HepG2 (cell line): Measurements from ENCODE around the gene FRAS1. TPM values are rescaled to one million over a fixed set of nuclear protein-coding genes. Genes with fewer than 3 reads are reported as not detected.

Experiments
- ATAC-seq: fragments of 200-7000 bp; cut with Tn5 transposase; 3 replicates; pipeline ENCODE4 v1.9.1; 2020; ENCODE audit warnings: mild to moderate bottlenecking, moderate library complexity
- BruUV-seq: library from RNA; stranded (reverse); fragments of 400-500 nt; replicated peaks from 2 replicates; lab custom pipeline; 2021; lab: Mats Ljungman, UMichigan
- CTCF ChIA-PET: fragments of 300-600 bp; formaldehyde crosslinking; extraction: SDS; loops from one replicate; lab custom pipeline; 2021; ENCODE audit warnings: low total read pairs, inconsistent platforms, low intra/inter-chr PET ratio; lab: Yijun Ruan, JAX
- POLR2A ChIA-PET: fragments of 350-600 bp; sonication (Branson Sonifier 250); formaldehyde crosslinking; loops from one replicate; lab custom pipeline; 2020; ENCODE audit warnings: antibody characterized with exemption, inconsistent platforms; lab: Yijun Ruan, JAX
- DNase-seq: peaks from one replicate; pipeline ENCODE4 v3.0.0-alpha.2; 2015; ENCODE audit warnings: low spot score
- FAIRE-seq: peaks from 3 replicates; lab custom pipeline; 2011; peaks lifted over from hg19 to GRCh38; lab: Jason Lieb, UNC
- H2AFZ ChIP-seq: one replicate; pipeline ENCODE4 v1.6.1; 2011; ENCODE audit warnings: low read length, inconsistent platforms
- H3K27ac ChIP-seq: fragments of 300-600 bp; 3 replicates; pipeline ENCODE4 v1.8.0; 2011; ENCODE audit warnings: mixed run types, mild to moderate bottlenecking, mixed read lengths, low read length, inconsistent platforms; ENCODE audit not compliant: insufficient read depth; ENCODE audit errors: extremely low read length
- H3K27me3 ChIP-seq, 2 experiments: fragments of 200-600 bp in 1 of 2; 2 replicates in 1 of 2; 3 replicates in 1 of 2; pipeline versions ENCODE4 v1.6.0 to v1.8.0; 2011; ENCODE audit warnings: low read length in 2 of 2, mild to moderate bottlenecking in 2 of 2, moderate library complexity in 2 of 2, inconsistent platforms in 1 of 2; ENCODE audit not compliant: insufficient read depth in 2 of 2, control insufficient read depth in 1 of 2
- H3K36me3 ChIP-seq, 2 experiments: fragments of 200-600 bp in 1 of 2; replicated peaks in 1 of 2; 2 replicates in 1 of 2; 3 replicates in 1 of 2; pipeline versions ENCODE4 v1.5.1 to v1.8.0; 2011; ENCODE audit warnings: low read length in 2 of 2, inconsistent platforms in 1 of 2; ENCODE audit not compliant: insufficient read depth in 2 of 2, control insufficient read depth in 1 of 2
- H3K4me1 ChIP-seq: 2 replicates; pipeline ENCODE4 v1.5.1; 2012; ENCODE audit warnings: low read length, inconsistent platforms; ENCODE audit not compliant: insufficient read depth
- H3K4me2 ChIP-seq: 2 replicates; pipeline ENCODE4 v1.6.0; 2011; ENCODE audit warnings: low read depth, low read length, inconsistent platforms
- H3K4me3 ChIP-seq, 3 experiments: fragments of 200-600 bp in 1 of 3; sonication (generic), shearing (Covaris generic) in 1 of 3; replicated peaks in 1 of 3; 2 replicates each; pipeline ENCODE4 v1.5.1; 2011 to 2016; ENCODE audit warnings: low read length in 3 of 3, inconsistent platforms in 2 of 3, low read depth in 2 of 3, mild to moderate bottlenecking in 2 of 3, control low read depth in 1 of 3, mixed read lengths in 1 of 3; ENCODE audit not compliant: insufficient read depth in 1 of 3
- H3K79me2 ChIP-seq: one replicate; pipeline ENCODE4 v1.6.1; 2011; ENCODE audit warnings: low read length, inconsistent platforms; ENCODE audit not compliant: insufficient read depth
- H3K9ac ChIP-seq: 2 replicates; pipeline ENCODE4 v1.6.0; 2011; ENCODE audit warnings: mild to moderate bottlenecking, low read depth, low read length, inconsistent platforms; ENCODE audit not compliant: insufficient read depth
- H3K9me3 ChIP-seq: 2 replicates; pipeline ENCODE4 v1.5.1; 2012; ENCODE audit warnings: mild to moderate bottlenecking, low read length
- H4K20me1 ChIP-seq: 2 replicates; pipeline ENCODE4 v1.6.0; 2011; ENCODE audit warnings: inconsistent platforms, mild to moderate bottlenecking, low read length, moderate library complexity; ENCODE audit not compliant: insufficient read depth
- CEBPB ChIP-seq: IDR thresholded peaks from 2 replicates; pipeline ENCODE4 v1.6.1; 2011; ENCODE audit warnings: low read depth, low read length, improper control_type of control experiment, borderline replicate concordance
- CHD2 ChIP-seq: IDR thresholded peaks from 2 replicates; pipeline ENCODE4 v1.6.1; 2011; ENCODE audit warnings: low read depth, low read length, improper control_type of control experiment
- SMAD3 ChIP-seq: sonication (generic); formaldehyde crosslinking; IDR thresholded peaks from 2 replicates; pipeline ENCODE4 v1.4.0; 2020; ENCODE audit warnings: missing genetic modification reagents
- ZNF768 ChIP-seq: sonication (generic); formaldehyde crosslinking; IDR thresholded peaks from 2 replicates; pipeline ENCODE4 v1.4.0; 2020; ENCODE audit warnings: missing genetic modification reagents
- WGBS: methylation state at CpG from one replicate; pipeline ENCODE4 v1.1.6; 2017; ENCODE audit warnings: low lambda C conversion rate; 5-methylcytosine and 5-hydroxymethylcytosine counted together
- in situ Hi-C: cut with HindIII; loops from 2 replicates; pipeline ENCODE4 v1.10.0; 2017; ENCODE audit warnings: low pct_unique_long_range_greater_than_20kb; ENCODE audit not compliant: extremely low pct_ligation_motif_present
- intact Hi-C: fragments of 100-400 bp; cut with micrococcal nuclease; formaldehyde crosslinking; loops from one replicate; pipeline ENCODE4 v1.10.0; 2022; ENCODE audit not compliant: unreplicated experiment
- polyA plus RNA-seq, 8 experiments: library from polyadenylated mRNA; depleted of rRNA in 3 of 8; stranded (reverse) in 7 of 8; unstranded in 1 of 8; fragments of >200 nt; fragmentation: Illumina TruSeq in 4 of 8; extraction: Trizol in 4 of 8; gene quantifications; 2 replicates each; pipeline versions ENCODE4 v1.2.1 to v1.2.3, GENCODE V29; 2011 to 2016; ENCODE audit warnings: low read depth in 4 of 8, missing spikeins in 1 of 8, mixed read lengths in 1 of 8; ENCODE audit not compliant: insufficient read depth in 1 of 8
- total RNA-seq, 5 experiments: library from RNA; depleted of rRNA; stranded (reverse); fragments of >200 nt; fragmentation: Illumina TruSeq; extraction: Trizol; gene quantifications; 2 replicates each; pipeline ENCODE4 v1.2.3, GENCODE V29; 2016; ENCODE audit warnings: low read depth in 1 of 5

Gene FRAS1
- total and polyA plus RNA-seq, 2 of the 13 experiments (the other 11 are each of a cell fraction or from before 2014, with no cell fraction given), result 22.5 to 31.6 TPM

DNA sequence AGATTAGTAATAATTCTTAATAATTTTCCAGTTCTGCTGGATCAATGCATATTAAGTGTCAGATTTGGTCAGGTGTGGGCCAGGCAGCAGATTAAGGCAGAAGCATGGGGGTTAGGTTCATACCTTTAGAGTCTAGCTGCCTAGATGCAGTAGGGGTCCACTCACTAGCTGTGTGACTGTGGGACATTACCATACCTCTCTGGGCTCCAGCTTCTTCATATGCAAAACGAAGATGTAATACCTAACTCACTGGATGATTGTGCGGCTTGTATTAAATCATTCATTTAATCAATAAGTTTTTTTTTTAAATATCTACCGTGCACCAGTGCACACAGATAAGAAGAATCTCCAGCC lies 495.9 kb downstream of the FRAS1 start:
- Histone ChIP-seq H3K4me3 (no peak overlapping the region), H4K20me1 (no peaks in the 10 kb centered on the region), H2AFZ (no peak overlapping the region), H3K9me3 (no peaks in the 10 kb centered on the region), H3K27me3 (peaks cover 0 to 13% of the 10 kb centered on the region in 2 experiments; a peak in 2 of 5 replicates), H3K79me2 (no peaks in the 10 kb centered on the region), H3K4me1 (peaks cover 29% of the 10 kb centered on the region), H3K9ac (no peak overlapping the region), H3K36me3 (no peaks in the 10 kb centered on the region), H3K27ac (no peak overlapping the region), H3K4me2 (no peak overlapping the region)
- TF ChIP-seq ZNF768 (CRISPR knock-in tag) (peak; percentile 17; the same call in 1 of the 2 replicates), CHD2 (no peak)
- ATAC-seq (no peak), DNase-seq (no peak), FAIRE-seq (no peak)
- BruUV-seq, result no TSS peak
- POLR2A ChIA-PET, result no interaction called here
- in situ Hi-C loops, result no loop called here
- 76% methylated on average over 3 of the region's 3 CpGs for WGBS
- CTCF ChIA-PET, result no interaction called here
- intact Hi-C loops, result no loop called here

DNA sequence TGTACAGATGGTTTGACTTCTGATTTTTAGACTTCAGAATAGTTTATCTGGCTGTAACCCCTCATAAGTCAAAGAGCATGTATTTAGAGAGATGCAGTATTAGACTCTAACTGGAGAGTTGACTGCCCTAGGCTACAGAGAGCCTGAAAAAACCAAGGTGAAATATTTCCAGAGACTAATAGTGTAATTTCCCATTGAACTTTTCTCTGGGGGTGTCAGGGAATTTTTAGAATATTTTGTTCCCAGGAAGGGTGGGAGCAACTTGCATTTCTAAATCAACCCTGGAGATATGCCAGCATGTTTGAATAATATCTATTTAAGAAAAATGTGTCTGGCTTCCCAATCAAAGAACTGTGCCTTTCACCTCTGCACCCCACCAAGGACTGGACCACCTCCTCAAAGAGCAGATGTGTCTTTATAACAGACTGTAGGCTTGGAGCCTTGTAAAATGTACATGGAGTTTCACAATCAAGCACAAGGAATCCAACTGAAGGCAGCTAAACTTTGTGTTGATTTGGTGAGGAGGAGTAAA lies 496.5 kb downstream of the FRAS1 start:
- no peak for FAIRE-seq
- Histone ChIP-seq H2AFZ (no peak overlapping the region), H3K9ac (no peak overlapping the region), H3K4me1 (peaks cover 29% of the 10 kb centered on the region), H3K4me3 (no peak overlapping the region), H4K20me1 (no peaks in the 10 kb centered on the region), H3K27me3 (peaks cover 0 to 13% of the 10 kb centered on the region in 2 experiments; a peak in 2 of 5 replicates), H3K79me2 (no peaks in the 10 kb centered on the region), H3K4me2 (no peak overlapping the region), H3K27ac (no peak overlapping the region), H3K36me3 (no peaks in the 10 kb centered on the region), H3K9me3 (no peaks in the 10 kb centered on the region)
- ChIA-PET POLR2A (interaction anchor here (0.9 kb wide), 1 partner anchor 11 kb away, joined by 3 read pairs; no protein-coding TSS in a partner anchor), CTCF (no interaction called here)
- BruUV-seq, result no TSS peak
- intact Hi-C loops, result no loop called here
- peak; percentile 26 for DNase-seq
- ATAC-seq, result no peak
- no peak for TF ChIP-seq SMAD3 (CRISPR knock-in tag)
- 0 out of 2 replicates have a peak, but pooled peaks have one; percentile 6 for TF ChIP-seq CEBPB
- in situ Hi-C loops, result no loop called here
